ENCODE results near the gene LILRB4.
"Not testable (repeated sequence)": the region's sequence is repeated elsewhere in the genome, so short reads cannot be mapped to it uniquely, and the experiment has no call there.

Gene LILRB4

GRCh38 chr19:54633401-54633800, 29.4 kb upstream of the LILRB4 start:
- TF ChIP-seq CTCF (IDR thresholded peaks at IDR 0.05; ENCODE audit: insufficient read depth, low read length, poor library complexity, severe bottlenecking) = no peak
- H3K36me3 ChIP-seq (ENCODE audit: control insufficient read depth, insufficient read depth, low read length) = peaks cover 19% of the 10 kb centered on the region
- no peaks in the 10 kb centered on the region for H3K27me3 ChIP-seq (replicated peaks; ENCODE audit: control insufficient read depth, insufficient read depth, low read length)
- no peak overlapping the region for H3K4me3 ChIP-seq (replicated peaks; ENCODE audit: low read depth, low read length)
- DNase-seq (ENCODE audit: extremely low read depth, insufficient read length) = no peak

GRCh38 chr19:54636081-54636480, 26.7 kb upstream of the LILRB4 start:
- not testable (repeated sequence) for H3K27me3 ChIP-seq (replicated peaks; ENCODE audit: control insufficient read depth, insufficient read depth, low read length); H3K4me3 ChIP-seq (replicated peaks; ENCODE audit: low read depth, low read length); DNase-seq (ENCODE audit: extremely low read depth, insufficient read length)
- H3K36me3 ChIP-seq (ENCODE audit: control insufficient read depth, insufficient read depth, low read length) = peaks cover 12% of the 10 kb centered on the region

DNA sequence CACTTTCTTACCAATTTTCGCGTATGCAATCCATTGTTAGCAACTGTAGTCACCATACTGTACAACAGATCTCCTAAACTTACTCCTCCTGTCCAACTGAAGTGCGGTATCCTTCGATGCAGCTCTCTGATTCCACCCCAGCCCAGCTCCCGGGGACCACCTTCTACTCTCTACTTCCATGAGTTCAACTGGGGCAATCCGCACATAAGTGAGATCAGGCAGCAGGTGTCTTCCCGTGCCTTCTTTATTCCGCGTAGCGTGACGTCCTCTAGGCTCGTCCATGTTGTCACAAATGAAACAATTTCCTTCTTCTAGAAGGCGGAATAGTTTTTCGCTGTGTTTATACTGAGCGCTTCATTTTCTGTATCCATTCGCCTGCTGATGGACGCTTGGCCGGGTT, 24.1 kb upstream of the LILRB4 start:
- Histone ChIP-seq H3K4me3 (replicated peaks; ENCODE audit: low read depth, low read length) (no peak overlapping the region), H3K36me3 (ENCODE audit: control insufficient read depth, insufficient read depth, low read length) (peaks cover 5% of the 10 kb centered on the region), H3K27me3 (replicated peaks; ENCODE audit: control insufficient read depth, insufficient read depth, low read length) (no peaks in the 10 kb centered on the region)
- TF ChIP-seq CTCF (IDR thresholded peaks at IDR 0.05; ENCODE audit: insufficient read depth, low read length, poor library complexity, severe bottlenecking) = no peak
- no peak for DNase-seq (ENCODE audit: extremely low read depth, insufficient read length)

DNA sequence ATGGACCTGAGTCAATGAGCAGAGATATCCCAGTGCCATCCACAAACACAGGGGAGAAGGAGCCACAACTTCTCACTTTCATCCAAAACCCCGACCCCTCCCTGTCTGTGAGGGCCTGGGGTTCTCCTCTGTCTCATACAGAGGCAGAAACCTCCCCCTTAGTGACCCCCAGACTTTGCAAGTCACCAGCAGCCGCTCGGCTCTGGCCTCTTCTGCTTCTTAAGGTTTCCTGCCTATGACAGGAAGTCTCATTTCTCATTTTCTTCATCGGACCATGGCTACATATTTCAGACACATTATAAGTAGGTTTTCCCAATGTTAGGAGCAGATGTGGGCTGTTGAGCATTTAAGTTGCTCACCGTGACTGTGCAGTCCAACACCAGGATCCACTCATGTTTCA, 19.8 kb upstream of the LILRB4 start:
- not testable (repeated sequence) for DNase-seq (ENCODE audit: extremely low read depth, insufficient read length)

DNA sequence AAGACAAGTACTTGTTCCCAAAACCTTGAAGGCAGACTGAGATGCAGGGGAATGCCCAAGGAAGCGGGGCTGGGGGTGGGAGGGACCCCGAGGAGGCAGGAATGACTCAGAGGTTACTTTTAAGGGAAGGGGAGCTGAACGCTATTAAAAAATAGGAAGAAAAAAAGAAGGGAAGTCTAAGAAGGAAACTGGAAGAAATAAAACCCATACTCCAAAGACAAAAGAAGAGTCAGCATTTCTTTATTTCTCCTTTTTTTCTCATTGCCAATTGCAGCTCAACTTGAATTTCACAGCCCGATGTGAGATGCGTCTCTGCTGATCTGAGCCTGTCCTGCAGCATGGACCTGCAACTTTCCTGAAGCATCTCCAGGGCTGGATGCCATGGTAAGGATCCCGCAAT, 19.2 kb upstream of the LILRB4 start:
- not testable (repeated sequence) for H3K36me3 ChIP-seq (ENCODE audit: control insufficient read depth, insufficient read depth, low read length); H3K4me3 ChIP-seq (replicated peaks; ENCODE audit: low read depth, low read length); DNase-seq (ENCODE audit: extremely low read depth, insufficient read length); H3K27me3 ChIP-seq (replicated peaks; ENCODE audit: control insufficient read depth, insufficient read depth, low read length)

More for the DNA sequence above, 19.8 kb upstream of the LILRB4 start:
- H3K36me3 ChIP-seq (ENCODE audit: control insufficient read depth, insufficient read depth, low read length); H3K27me3 ChIP-seq (replicated peaks; ENCODE audit: control insufficient read depth, insufficient read depth, low read length); H3K4me3 ChIP-seq (replicated peaks; ENCODE audit: low read depth, low read length): not testable (repeated sequence)

- Histone ChIP-seq H3K4me3 (replicated peaks; ENCODE audit: low read depth, low read length) (no peak overlapping the region), H3K27me3 (replicated peaks; ENCODE audit: control insufficient read depth, insufficient read depth, low read length) (no peaks in the 10 kb centered on the region), H3K36me3 (ENCODE audit: control insufficient read depth, insufficient read depth, low read length) (no peaks in the 10 kb centered on the region)
- DNase-seq (ENCODE audit: extremely low read depth, insufficient read length) = no peak
- no peak for TF ChIP-seq CTCF (IDR thresholded peaks at IDR 0.05; ENCODE audit: insufficient read depth, low read length, poor library complexity, severe bottlenecking)
Measured at GRCh38 chr19:54644056-54644455, 18.7 kb upstream of the LILRB4 start.

DNA sequence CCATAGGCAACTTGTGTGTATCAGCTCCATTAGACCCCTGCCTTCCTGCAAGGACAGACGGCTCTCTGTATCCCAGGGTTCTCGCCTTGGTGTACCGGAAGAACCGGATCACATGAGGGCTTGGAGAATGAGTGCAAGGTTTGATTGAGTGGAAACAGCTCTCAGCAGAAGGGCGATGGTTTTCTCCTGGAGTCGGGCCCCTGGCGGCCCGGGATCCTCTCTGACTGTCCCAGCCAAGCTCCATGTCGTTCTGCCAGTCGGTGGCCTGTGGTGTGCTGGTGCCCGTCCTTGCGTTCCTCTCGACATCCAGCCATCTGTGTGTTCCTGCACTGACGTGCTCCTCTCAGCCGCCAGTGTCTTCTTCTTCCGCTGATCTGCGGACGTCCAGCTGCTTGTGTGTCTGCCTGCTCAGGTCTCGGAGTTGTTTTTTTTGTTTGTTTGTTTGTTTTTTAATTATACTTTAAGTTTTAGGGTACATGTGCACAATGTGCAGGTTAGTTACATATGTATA, 16.4 kb upstream of the LILRB4 start:
- no peak overlapping the region for H3K4me3 ChIP-seq (replicated peaks; ENCODE audit: low read depth, low read length)
- H3K36me3 ChIP-seq (ENCODE audit: control insufficient read depth, insufficient read depth, low read length) = no peaks in the 10 kb centered on the region
- DNase-seq (ENCODE audit: extremely low read depth, insufficient read length) = no peak
- TF ChIP-seq CTCF (IDR thresholded peaks at IDR 0.05; ENCODE audit: insufficient read depth, low read length, poor library complexity, severe bottlenecking) = no peak
- no peaks in the 10 kb centered on the region for H3K27me3 ChIP-seq (replicated peaks; ENCODE audit: control insufficient read depth, insufficient read depth, low read length)

Measured in GM06990 (cell line).